ENCODE results near the gene BBX.

- no peak for TF ChIP-seq FOXJ3 (CRISPR knock-in tag; IDR thresholded peaks at IDR 0.05; ENCODE audit: borderline replicate concordance)
- no peak for TF ChIP-seq ZKSCAN1 (IDR thresholded peaks at IDR 0.05; ENCODE audit: low read length)
- TF ChIP-seq POLR2A (IDR thresholded peaks at IDR 0.05; ENCODE audit: insufficient read depth in 1 of 2, low read depth in 2 of 2, low read length in 2 of 2), result no peak
- no peak for TF ChIP-seq ZNF121 (CRISPR knock-in tag; IDR thresholded peaks at IDR 0.05)
Measured at GRCh38 chr3:107798381-107798780, 275.6 kb downstream of the BBX start.
